Measurements from ENCODE around the gene ZNF362.
"Not testable (repeated sequence)": the region's sequence is repeated elsewhere in the genome, so short reads cannot be mapped to it uniquely, and the experiment has no call there.

ZNF362 gene, protein sequence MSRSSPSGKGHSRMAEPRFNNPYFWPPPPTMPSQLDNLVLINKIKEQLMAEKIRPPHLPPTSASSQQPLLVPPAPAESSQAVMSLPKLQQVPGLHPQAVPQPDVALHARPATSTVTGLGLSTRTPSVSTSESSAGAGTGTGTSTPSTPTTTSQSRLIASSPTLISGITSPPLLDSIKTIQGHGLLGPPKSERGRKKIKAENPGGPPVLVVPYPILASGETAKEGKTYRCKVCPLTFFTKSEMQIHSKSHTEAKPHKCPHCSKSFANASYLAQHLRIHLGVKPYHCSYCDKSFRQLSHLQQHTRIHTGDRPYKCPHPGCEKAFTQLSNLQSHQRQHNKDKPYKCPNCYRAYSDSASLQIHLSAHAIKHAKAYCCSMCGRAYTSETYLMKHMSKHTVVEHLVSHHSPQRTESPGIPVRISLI

DNA sequence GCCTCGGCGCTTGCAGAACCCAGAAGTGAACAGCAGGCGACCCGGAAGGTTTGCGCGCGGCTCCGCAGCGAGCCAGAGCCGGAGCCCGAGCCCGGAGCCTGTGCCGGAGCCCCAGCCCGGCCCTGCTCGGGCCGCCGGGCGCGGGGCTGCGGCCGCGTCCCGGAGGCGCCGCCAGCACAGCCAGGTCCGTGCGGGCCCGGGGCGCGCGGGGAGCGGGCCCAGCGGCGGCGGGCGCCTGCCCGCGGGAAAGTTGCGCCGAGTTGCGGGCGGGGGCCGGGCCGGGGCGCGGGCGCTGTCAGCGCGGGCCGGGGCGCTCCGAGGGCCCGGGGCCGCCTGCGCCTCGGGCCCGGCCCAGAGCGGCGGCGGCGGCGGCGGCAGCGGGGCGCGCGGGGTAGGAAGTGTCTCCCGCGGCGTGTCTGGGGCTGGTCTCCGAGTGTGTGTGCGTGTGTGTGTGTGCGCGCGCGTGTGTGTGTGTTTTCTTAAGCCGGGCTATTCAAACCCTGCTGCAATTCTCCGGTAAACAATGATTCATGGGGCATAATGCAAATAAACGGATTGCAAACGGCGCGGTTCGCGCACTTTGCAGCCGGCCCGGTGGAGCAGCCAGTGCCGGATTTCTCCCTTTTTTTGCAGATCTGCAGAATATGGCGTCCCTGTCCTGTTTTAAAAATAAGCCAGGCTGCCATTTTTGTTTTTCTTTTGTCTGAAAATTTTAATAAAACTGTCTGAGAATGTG lies at the start of gene ZNF362:
Gene ZNF362 (plus strand): TSS at position 22 of the 736 bp plus-strand sequence. CDS start 14,083 bp downstream, outside the sequence.
- H3K4me3 ChIP-seq (ENCODE audit: low read depth, low read length), result peak within 1 kb of the TSS; percentile 72
- DNase-seq (ENCODE audit: low read depth), result peak; percentile 32

DNA sequence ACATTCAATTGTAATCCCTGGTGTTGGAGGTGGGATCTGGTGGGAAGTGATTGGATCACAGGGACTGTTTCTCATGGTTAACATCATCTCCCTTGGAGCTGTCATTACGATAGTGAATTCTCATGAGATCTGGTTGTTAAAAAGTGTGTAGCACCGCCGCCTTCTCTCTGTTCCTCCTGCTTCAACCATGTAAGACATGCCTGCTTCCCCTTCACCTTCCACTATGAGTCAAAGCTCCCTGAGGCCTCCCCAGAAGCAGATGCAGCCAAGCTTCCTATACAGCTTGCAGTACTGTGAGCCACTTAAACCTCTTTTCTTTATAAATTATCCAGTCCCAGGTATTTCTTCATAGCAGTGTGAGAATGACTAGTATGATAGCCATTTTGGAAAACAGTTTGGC lies 44.3 kb upstream of the ZNF362 start:
- no peak for DNase-seq (ENCODE audit: low read depth)
- H3K4me3 ChIP-seq (ENCODE audit: low read depth, low read length), result no peak overlapping the region

GRCh38 chr1:33219886-33220661 lies 36.2 kb upstream of the ZNF362 start:
- no peak for DNase-seq (ENCODE audit: low read depth)

GRCh38 chr1:33220676-33221384 lies 35.5 kb upstream of the ZNF362 start:
- H3K4me3 ChIP-seq (ENCODE audit: low read depth, low read length), result no peak overlapping the region
- no peak for DNase-seq (ENCODE audit: low read depth)

More at GRCh38 chr1:33219886-33220661, 36.2 kb upstream of the ZNF362 start:
- H3K4me3 ChIP-seq (ENCODE audit: low read depth, low read length), result no peak overlapping the region

- H3K4me3 ChIP-seq (ENCODE audit: low read depth, low read length), result no peak overlapping the region
- no peak for DNase-seq (ENCODE audit: low read depth)
These were observed 34.9 kb upstream of the ZNF362 start for GRCh38 chr1:33221385-33221758.

GRCh38 chr1:33222381-33222780 lies 33.9 kb upstream of the ZNF362 start:
- no peak for DNase-seq (ENCODE audit: low read depth)
- H3K4me3 ChIP-seq (ENCODE audit: low read depth, low read length), result no peak overlapping the region

DNA sequence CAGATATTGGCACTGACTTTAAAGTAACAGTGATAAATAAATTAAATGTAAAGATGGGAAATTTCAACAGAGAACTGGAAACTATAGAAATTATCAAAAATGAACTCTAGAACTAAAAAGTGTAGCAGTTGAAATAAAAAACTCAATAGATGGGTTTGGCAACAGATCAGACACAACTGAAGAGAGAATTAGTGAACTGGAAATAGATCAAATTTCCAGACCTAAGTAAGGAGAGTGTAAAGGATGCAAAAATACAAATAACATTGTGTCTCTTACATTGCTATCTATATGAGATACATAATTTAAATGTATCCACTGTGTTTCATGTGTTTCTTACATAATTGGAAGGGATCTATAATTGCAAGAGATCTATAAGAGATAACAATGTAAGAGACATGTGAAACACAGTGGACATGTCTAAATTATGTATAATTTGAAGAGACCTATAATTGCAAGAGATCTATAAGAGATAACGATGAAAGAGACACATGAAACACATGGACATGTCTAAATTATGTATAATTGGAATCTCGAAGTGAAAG lies 32.1 kb upstream of the ZNF362 start:
- H3K4me3 ChIP-seq (ENCODE audit: low read depth, low read length), result no peak overlapping the region
- no peak for DNase-seq (ENCODE audit: low read depth)

DNA sequence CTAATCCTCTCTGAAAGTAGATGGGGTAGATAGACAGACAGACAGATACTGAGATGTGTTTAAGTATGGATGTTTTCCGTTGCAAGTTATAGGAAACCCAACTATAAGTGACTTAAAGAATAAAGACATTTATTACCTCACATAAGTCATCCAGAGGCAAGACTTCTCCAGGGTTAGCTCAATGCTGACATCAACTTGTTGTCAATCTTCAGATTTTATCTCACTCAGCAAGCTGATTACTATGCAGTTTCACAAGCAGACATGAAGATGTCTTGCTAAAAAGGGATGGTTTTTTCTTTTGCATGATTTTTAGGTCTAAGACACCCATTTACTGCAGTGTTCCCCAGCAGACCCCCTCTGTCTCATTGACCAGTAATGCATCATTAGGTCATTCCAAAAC lies 30.7 kb upstream of the ZNF362 start:
- no peak overlapping the region for H3K4me3 ChIP-seq (ENCODE audit: low read depth, low read length)
- no peak for DNase-seq (ENCODE audit: low read depth)

GRCh38 chr1:33228935-33229487 lies 27.3 kb upstream of the ZNF362 start:
- DNase-seq (ENCODE audit: low read depth), result peak; percentile 78
- H3K4me3 ChIP-seq (ENCODE audit: low read depth, low read length), result no peak overlapping the region

- H3K4me3 ChIP-seq (ENCODE audit: low read depth, low read length), result no peak overlapping the region
- no peak for DNase-seq (ENCODE audit: low read depth)
These were observed 25.1 kb upstream of the ZNF362 start for GRCh38 chr1:33231166-33231565.

- no peak overlapping the region for H3K4me3 ChIP-seq (ENCODE audit: low read depth, low read length)
- DNase-seq (ENCODE audit: low read depth), result no peak
These were observed 23.6 kb upstream of the ZNF362 start for GRCh38 chr1:33232716-33233115.

- no peak for DNase-seq (ENCODE audit: low read depth)
These were observed 22.2 kb upstream of the ZNF362 start for GRCh38 chr1:33234131-33234530.

GRCh38 chr1:33234588-33234990 lies 21.7 kb upstream of the ZNF362 start:
- no peak overlapping the region for H3K4me3 ChIP-seq (ENCODE audit: low read depth, low read length)
- DNase-seq (ENCODE audit: low read depth), result no peak

More at GRCh38 chr1:33234131-33234530, 22.2 kb upstream of the ZNF362 start:
- no peak overlapping the region for H3K4me3 ChIP-seq (ENCODE audit: low read depth, low read length)

- H3K4me3 ChIP-seq (ENCODE audit: low read depth, low read length), result no peak overlapping the region
- DNase-seq (ENCODE audit: low read depth), result no peak
These were observed 20.8 kb upstream of the ZNF362 start for GRCh38 chr1:33235521-33235920.

DNA sequence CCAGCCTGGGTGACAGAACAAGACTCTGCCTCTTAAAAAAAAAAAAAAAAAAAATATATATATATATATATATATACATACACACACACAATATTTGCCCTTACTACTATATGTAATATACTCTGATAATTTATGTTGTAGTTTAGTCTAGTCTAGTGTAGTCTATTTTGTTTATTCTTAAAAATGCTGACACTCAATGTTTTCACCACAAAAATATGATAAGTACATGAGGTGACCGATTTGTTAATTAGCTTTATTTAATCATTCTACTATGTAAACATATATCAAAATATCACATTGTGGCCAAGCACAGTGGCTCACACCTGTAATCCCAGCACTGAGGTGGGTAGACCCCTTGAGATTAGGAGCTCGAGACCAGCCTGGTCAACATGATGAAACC lies 19.8 kb upstream of the ZNF362 start:
- DNase-seq (ENCODE audit: low read depth), result no peak
- H3K4me3 ChIP-seq (ENCODE audit: low read depth, low read length), result no peak overlapping the region

DNA sequence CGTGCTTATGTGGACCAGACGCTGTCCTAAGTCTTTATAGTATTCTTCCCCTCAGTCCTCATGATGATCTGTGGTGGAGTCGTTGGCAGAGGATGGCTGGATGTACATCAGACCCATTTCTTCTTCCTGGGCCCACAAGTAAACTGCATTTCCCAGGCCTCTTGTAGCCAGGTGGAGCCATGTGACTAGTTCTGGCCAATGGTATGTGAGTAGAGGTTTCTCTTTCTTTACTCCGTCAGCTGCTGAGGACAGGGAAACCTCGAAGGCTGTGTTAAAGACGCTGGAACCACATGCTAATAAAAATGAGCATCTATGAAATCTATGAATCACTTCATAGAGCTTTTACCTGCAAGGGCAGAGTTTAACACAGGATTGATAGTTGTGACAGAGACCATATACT lies 18.7 kb upstream of the ZNF362 start:
- DNase-seq (ENCODE audit: low read depth), result no peak
- H3K4me3 ChIP-seq (ENCODE audit: low read depth, low read length), result no peak overlapping the region

- not testable (repeated sequence) for DNase-seq (ENCODE audit: low read depth); H3K4me3 ChIP-seq (ENCODE audit: low read depth, low read length)
These were observed 18.0 kb upstream of the ZNF362 start for GRCh38 chr1:33238194-33238724.

GRCh38 chr1:33239410-33239809 lies 16.9 kb upstream of the ZNF362 start:
- H3K4me3 ChIP-seq (ENCODE audit: low read depth, low read length); DNase-seq (ENCODE audit: low read depth): not testable (repeated sequence)

- H3K4me3 ChIP-seq (ENCODE audit: low read depth, low read length), result no peak overlapping the region
- no peak for DNase-seq (ENCODE audit: low read depth)
These were observed 14.4 kb upstream of the ZNF362 start for GRCh38 chr1:33241866-33242265.

All from skeletal muscle cell (primary cell).